IMR-90 (cell line): ENCODE measurements around the gene GATAD2A. TPM values are rescaled to one million over a fixed set of nuclear protein-coding genes. Genes with fewer than 3 reads are reported as not detected.

Experiments
- MAFK ChIP-seq: IDR thresholded peaks from 2 replicates; pipeline ENCODE4 v1.6.1; 2012; ENCODE audit warnings: low read depth, low read length, improper control_type of control experiment
- SMC3 ChIP-seq: fragments of 150-350 bp; IDR thresholded peaks from 2 replicates; pipeline ENCODE4 v1.6.1; 2016; ENCODE audit warnings: low read depth, mild to moderate bottlenecking, antibody characterized with exemption, low read length, moderate library complexity
- polyA plus RNA-seq, 3 experiments: library from polyadenylated mRNA; depleted of rRNA; stranded (reverse); fragments of >200 nt; gene quantifications; 2 replicates each; pipeline ENCODE4 v1.2.3, GENCODE V29; 2012; ENCODE audit warnings: low replicate concordance in 1 of 3
- total RNA-seq: library from RNA; depleted of rRNA; stranded (reverse); fragments of >200 nt; gene quantifications from 2 replicates; pipeline ENCODE4 v1.2.3, GENCODE V29; 2012

Gene GATAD2A
- total and polyA plus RNA-seq, 2 of the 4 experiments (the other 2 are of a cell fraction): 23.5 to 33.2 TPM

GRCh38 chr19:19487077-19487949 is 81.8 kb downstream of the GATAD2A start (continued):
- TF ChIP-seq SMC3: no peak
- no peak for TF ChIP-seq MAFK
